IPS-NIHi7 (cell line): Measurements from ENCODE around the gene HIVEP3.

Source experiments
- DNase-seq: peaks from one replicate; pipeline ENCODE4 v3.0.0; 2012; ENCODE audit warnings: mixed read lengths; ENCODE audit errors: extremely low spot score

The HIVEP3 gene

DNA sequence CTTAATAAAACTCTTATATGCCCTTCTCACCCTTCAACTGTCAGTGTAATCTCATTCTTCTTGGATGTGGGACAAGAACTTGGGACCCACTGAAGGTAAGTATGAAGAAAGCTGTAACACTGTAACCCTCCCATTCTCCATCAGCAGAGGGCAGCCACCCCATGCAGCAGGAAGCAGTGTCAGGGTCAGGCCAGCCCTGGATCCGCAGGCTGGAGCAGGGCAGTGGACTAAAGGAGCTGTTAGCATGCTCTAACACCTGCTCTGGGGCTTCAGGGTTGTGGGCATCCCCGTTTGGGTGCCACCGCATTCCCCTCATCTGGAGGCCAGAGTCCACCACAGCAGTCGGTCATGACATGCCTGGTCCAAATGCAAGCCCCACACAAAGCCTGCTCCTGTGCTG is 156.5 kb downstream of the HIVEP3 start:
- no peak for DNase-seq

DNA sequence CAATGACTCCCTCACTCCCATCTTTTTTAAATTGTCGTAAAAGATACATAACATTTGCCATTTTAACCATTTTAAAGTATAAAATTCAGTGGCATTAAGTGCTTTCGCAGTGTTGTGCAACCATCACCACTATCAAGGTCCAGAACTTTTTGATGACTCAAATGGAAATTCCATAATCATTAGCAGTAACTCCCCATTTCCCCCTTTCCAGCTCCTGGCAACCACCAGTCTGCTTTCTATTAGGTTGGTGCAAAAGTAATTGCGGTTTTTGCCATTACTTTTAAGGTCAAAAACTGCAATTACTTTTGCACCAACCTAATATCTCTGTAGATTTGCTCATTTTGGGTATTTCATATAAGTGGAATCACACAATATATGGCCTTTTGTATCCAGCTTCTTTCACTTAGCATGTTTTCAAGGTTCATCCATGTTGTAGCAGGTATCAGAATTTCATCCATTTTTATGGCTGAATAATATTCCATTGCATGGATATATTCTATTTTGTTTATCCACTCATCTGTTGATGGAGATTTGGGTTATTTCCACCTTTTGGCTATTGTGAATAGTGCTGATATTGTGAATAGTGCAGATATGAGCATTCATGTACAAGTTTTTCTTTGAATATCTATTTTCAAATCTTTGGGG is 159.7 kb downstream of the HIVEP3 start:
- no peak for DNase-seq

DNA sequence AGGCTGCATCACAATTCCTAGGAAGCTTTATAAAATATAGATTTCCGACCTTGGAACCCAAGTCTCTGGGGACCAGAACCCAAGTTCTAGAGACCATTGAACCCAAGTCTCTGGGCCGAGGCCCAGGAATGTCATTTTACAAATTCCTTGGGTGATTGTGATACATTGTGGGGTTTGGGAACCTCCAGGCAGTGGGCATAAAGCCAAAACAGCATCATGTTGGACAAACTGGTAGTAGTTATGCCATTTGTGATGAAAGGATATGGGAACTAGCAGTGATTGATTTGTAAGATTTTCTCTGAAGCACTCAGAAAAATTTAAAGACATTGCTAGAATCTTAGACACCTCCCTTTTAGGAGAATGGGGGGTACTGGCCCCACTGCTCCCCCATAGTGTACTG is 160.2 kb downstream of the HIVEP3 start:
- DNase-seq: no peak

DNA sequence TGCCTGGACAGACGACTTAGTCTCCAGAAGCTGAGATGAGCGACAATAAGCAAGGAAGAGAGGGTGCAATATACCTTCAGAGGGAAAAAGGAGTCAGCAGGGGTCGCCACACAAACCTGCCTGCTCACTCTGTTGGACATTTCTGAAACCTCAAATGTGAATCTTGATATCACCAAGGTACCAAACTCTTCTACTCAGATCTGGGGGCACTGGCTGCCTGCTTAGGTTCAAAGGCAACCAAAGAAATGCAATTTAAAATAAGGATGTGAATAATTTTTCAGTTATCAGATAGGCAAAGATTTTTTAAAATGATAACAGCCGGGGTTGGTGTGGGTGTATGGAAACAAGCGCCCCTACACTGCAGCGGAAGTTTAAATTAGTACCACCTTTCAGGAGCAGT is 164.2 kb downstream of the HIVEP3 start:
- no peak for DNase-seq

DNA sequence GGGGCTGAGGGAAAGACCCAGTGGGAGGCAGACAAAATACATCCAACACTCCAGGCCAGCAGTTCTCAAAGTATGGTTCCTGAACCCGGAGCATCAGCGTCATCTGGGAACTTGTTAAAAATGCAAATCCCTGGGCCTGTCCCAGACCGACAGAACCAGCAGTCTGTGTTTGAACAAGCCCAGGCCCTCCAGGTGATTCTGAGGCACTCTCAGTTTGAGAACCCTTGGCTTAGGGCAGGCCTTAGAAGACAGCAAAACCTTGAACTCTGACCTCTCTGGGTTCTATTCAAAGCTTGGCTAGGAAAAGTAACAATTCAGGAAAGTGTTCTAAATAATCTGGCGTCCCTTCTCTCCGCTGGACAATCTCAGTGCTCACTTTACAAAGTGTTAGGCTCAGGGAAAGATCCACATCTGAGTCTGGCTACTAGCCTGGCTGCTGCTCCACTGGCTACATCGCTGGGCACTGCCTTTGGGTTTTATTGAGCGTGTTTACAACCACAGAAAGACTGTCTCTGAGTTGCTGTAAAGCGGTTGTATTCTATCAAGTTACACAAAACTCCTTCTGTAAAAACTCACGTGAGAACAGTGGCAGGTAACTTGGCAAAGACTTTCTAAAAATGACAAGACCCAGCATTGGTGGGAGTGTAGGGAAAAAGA is 166.1 kb downstream of the HIVEP3 start:
- no peak for DNase-seq

DNA sequence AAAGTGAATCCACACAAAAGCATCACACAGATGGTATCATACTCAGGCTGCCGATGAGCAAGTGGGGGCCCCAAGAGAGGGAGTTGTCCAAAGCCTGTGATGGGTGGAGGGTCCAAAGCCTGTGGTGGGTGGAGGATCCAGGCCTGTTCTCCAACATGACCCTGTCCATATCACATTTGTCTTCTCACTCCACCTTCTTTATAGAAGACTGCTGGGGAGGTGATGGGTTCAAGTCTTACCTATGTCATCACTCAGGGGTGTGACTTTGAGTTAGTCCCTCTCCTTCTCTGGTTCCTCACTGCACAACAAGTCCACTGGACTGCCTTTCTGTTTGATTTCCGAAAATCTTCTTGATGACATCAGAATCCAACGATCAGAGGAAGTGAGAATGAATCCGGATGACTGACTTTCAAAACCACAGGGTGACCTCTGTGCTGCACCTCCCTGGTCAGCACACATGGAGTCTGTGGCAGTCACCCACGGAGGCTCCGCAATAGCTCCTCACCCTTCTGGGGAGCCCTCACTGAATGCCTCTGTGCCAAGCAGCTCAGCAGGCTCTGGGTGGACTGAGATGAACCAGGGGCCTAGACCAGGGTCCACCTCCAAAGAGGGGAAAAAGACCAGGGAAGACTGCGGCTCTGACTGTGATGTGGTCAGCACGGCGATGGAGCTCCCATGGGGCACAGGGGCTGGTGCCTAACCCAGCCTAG is 166.8 kb downstream of the HIVEP3 start:
- DNase-seq: no peak

DNA sequence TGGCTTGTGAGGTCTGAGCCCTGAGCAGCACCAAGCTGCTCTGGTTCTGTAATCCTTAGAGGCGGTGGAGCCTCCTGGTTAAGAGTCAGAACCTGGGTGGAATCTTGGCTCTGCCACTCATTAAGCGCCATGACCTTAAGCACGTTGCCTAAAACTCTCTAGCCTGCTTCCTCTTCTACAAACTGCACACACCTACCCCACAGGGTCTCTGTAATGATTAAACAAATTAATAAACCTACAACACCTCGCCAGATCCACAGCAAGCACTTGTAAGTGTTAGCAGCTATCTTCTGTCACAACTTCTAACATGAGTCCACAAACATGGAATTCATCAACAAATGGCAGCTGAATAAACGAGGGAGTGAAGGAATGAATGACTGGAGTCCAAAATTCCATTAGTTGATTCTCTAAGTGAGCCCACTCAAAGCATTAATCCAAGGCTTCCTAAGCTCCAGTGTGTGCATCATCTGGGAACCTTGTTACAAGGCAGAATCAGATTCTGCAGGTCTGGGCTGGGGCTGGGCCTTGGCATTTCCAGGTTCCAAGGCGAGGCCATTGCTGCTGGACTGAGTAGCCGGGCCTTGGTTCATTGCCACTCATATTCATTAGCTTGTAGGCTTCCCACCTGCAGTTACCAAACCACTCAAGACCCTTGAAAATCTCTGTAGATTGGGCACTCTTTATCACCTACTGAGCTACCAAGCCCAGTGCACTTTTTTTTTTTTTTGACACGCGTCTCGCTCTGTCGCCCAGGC is 168.6 kb downstream of the HIVEP3 start:
- no peak for DNase-seq

DNA sequence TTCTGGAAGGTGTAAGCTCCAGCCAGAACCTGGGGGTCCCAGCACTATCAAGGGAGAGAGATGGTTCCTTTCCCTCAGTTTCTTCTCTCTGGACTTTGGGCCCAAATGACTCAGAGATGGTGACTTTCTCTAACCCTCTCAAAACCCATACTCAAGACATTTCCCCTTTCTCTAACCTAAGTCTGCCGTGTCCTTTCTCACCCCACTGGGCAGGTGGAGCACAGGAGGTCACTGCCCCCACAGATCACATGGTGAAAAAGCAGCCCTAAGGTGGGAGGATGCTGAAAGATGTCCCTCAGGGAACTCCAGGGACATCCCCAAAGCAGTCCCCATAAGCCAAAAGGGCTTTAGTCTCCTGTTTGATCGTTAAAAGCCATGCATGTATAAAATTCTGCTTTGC is 173.7 kb downstream of the HIVEP3 start:
- no peak for DNase-seq

DNA sequence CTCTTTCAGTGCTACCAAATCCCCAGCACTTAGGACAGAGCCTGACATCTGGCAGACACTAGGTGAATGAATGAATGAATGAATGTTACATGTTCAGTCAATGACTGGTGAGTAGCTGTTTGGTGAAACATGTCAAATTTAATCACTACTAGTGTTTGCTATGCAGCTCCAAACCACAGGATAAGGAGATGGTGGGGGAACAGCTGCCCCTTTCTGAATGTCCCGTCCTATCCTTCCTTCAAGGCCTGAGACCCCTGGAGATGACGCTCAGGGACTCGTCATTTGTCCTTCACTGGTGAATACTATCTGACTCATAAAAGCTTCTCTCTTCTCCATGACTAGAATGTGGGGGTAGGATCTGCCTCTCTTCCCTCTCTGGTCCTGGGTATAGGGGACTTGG is 175.4 kb downstream of the HIVEP3 start:
- no peak for DNase-seq

DNA sequence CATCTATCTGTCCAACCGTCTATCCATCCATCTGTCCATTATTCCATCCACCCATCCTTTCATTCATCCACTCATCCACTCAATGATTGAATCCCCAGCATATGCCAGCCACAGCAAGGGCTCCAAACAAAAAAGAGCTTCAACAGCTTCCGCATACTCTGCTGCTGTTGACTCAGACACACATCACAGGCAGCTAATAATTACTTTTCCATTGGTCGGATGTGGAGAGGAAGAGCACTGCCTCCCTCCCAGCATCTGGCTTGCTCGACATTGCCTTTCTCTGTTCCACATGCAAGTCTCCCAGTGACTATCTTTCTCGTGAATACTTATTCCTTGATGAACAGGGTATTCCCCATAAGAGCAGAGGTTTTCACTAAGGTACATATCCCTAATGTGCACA is 176.5 kb downstream of the HIVEP3 start:
- no peak for DNase-seq

DNA sequence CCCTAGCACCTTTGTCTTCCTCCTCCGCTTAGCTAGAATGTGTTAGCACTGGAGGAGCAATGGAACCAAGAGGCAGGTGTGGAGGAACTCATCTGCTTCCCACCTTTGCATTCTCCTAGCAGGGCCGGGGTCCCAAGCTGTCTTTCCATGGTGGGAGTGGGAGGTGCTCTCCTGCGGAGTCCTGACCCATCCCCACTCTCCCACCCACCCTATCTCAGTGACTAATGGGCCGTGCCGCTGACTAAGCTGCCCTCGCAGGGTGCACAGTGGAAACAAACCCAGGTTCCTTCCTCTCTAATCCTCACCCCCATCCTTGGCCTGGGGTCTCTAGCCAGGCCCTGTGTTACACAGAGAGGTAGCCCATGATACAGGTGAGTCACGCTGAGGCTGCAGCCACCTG is 177.5 kb downstream of the HIVEP3 start:
- DNase-seq: no peak

DNA sequence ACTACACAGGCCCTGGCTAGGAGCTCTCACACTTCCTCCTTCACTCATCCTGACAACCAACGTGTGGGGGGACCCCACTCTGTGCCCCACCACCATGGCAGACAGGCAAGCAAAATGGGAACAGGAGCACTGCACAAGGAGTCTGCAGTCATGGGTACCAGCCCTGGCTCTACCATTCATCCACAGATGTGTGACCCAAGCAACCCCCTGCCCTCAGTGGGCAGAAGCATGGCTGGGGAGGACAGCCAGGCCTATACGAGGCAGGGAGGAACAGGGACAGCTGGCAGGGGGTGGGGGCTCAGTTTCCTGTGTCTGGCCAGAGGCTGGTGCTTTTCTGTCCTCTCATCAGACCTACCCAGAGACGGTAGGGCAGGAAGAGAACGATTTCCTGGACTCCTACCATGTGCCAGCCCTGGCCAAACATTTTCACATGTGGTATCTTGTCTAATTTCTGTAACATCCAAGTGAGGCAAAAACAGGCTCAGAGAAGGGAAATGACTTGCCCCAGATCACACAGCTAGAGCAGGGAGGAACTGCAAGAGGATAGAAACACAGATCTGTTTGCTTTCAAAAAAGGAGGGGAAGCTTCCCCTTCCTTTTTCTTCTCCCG is 178.0 kb downstream of the HIVEP3 start:
- DNase-seq: no peak

DNA sequence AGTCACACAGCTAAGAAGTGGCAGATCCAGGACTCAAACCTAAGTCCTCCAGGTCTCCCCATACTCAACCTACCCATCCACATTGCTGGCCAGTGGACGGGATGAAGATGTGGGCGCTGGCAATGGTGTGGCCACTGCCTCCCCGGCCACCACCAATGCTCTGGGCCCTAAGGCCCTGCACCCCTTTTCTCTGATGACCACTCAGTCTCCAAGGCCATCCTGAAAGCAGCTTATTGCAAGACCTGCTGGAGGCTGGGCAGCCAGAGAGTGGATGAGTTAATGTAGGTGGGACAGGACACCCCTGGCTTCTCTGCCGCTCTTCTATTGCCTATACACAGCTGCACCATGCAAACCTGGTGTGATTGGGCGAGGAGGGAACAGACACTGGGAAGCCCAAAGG is 178.7 kb downstream of the HIVEP3 start:
- DNase-seq: no peak

DNA sequence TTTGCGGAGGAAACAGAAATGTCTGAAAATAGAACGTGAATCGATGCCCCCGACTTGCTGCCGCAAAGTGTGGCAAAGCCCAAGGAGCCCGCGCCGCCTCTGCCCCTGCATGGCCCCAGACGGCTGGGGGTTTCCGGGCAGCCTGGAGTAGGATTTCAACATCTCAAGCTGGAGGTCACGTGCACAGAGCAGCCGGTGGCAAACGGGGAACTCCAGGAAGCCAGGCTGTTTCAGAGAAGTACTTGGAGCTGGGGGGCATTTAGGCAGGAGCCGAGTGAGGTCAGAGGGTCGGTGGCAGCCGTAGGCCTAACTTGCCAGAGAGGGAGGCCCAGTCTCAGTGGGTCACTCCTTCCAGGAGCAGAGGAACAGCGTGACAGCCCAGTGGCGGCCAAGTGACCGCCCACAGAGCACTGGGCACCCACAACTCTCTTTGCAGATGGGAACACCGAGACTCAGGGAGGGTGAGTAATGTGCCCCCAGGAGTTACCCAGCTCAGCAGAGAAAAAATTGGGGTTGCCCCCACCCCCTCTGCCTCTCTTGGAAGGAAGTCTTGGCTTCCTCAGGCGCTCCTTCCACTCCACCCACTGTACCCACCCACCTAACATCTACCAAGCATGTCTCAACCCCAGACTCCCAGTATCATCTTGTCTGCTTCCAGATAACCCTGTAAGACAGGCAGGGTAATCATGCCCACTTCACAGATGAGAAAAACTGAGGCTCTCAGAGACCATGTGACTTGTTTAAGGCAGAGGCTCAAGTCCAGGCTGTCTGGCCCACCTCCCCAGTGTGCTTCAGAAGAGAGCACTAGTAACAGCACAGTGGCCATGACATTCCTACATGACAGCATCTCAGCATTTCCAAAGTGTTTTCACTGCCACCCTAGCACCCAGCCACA is 179.4 kb downstream of the HIVEP3 start:
- no peak for DNase-seq

DNA sequence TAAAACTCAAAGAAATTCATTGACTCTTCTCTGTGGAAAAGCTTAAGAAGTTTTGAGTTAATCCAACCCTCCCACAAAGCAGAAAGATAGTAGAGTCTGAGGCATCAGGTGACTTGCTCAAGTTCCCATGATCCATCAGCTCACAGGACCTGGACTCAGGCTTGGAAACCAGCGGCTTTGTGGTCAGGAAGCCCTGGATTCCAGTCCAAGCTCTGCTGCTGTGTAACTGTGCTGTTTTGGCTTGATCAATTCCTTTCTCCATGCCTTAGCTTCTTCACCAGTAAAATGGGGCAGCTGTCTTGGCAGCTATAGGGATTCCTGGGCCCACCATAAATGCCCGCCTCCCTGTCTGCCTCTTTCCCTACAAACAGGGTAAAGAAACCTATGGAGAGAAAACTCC is 180.2 kb downstream of the HIVEP3 start:
- DNase-seq: no peak

DNA sequence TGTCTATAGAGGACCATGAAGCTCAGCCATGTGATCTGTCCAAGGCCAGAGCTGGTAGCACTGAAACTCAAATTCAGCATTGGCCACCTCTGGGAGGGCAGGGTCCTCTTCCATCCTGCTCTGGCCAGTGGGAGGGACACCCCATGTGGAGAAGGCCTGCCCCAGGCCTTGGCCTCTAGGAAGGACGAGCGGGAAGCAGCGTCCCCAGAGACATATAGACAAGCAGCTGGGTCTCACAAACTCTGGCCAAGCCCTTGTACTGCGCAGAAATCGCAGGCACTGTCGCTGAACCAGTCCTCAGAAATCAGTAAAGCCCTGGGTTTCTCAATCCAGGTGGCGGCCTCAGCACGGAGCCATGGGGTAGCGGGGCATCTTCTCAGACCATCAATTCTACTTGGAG is 180.7 kb downstream of the HIVEP3 start:
- DNase-seq: no peak

DNA sequence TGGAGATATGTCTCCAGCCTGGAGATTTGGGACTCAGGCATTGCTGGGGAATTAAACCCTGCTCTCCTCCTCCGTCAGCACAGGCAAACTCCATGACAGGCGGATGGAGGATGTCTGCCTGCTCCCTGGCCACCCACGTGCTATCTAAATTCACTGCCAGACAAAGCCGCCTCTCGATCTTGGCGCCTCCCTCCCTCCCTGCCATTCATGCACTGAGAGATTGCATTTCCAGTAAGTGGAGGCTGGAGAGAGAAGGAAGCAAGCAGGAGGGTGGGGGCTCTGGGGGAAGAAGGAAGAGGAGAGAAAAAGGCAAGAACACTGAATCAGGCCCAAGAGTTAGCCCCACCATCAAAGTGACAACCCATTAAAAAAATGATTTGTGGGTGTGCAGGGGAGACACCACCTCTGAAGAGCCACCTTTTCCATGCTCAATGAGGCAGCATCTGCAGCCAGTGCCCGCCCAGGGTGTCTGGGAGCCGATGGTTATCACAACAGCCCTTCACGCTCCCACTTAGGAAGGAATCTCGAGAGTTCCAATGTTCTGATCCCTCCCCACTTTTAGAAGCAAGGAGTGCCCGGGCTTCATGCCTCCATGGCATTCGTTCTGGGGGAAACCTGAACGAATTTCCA is 183.0 kb downstream of the HIVEP3 start:
- DNase-seq: no peak

DNA sequence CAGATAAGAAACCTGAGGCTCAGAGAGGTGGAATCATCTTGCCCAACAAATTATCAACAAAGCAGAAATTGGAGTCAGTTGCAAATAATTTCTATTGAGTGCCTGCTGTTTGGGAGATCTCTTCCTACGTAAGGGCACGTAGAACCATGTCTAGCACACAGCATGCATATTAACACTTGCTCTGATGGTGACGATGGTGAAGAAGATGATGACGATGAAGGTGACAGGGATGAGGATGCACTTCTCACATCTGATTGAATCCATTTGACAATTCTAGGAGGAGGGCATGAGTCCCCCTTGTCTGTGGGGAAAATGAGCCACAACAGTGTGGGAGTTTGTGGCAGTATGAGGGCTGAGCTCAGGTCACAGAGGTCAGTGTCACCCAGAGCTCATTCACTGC is 183.6 kb downstream of the HIVEP3 start:
- no peak for DNase-seq

DNA sequence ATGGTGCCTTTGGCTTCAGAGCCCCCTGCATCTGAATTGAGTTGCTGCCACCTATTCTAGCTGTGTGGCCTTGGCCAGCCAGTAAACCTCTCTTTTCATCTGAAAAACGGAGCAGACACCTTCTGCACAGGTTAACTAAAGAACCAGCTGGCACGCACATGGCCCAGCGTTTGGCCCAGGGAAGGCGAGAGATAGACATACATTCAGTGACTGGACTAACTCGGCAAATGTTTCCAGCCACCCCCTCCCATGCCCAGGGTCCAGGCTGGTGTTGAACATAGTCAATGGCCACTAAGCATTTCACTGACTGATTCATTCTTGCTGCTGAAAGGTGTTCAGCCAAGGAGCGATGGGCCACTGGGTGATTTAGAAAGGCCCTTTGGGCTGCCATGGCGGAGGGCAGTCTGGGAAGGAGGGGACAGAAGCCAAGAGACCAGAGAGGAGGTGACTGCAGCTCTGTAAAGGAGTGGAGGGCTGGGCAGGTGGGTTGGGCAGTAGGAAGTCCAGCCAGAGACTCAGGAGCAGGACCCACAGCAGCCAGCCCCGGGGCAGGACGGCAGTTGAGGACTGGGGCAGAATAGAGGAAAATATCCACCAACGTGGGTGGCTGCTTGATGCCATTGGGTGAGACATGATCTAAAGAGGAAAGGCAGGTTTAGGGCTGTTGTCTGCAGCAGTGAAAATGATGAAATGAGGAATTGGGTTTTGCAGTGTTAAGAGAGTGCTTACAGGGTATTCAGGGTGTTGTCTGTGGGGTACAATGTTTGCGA is 184.3 kb downstream of the HIVEP3 start:
- DNase-seq: no peak

DNA sequence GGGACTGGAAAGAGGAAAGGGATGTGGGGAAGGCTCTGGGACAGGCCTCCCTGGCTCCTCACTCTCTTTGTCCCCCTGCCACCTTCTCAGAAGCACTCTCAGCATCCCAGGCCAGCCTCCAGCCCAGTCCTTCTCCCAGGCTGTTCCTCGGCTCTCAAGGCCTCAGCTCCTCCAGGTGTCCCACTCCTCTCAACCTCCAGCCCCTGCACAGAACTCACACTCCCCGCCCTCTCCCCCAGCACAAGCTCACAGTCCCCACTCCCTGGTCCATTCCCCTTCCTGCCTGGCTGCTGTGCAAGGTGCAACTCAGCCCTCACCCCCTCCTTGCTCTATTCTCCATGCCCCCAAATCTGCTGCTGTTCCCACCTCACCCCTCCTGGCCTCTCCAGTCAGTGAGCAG is 185.0 kb downstream of the HIVEP3 start:
- DNase-seq: no peak
